Measurements from ENCODE around the gene LZTFL1.

Gene LZTFL1, protein sequence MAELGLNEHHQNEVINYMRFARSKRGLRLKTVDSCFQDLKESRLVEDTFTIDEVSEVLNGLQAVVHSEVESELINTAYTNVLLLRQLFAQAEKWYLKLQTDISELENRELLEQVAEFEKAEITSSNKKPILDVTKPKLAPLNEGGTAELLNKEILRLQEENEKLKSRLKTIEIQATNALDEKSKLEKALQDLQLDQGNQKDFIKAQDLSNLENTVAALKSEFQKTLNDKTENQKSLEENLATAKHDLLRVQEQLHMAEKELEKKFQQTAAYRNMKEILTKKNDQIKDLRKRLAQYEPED

DNA sequence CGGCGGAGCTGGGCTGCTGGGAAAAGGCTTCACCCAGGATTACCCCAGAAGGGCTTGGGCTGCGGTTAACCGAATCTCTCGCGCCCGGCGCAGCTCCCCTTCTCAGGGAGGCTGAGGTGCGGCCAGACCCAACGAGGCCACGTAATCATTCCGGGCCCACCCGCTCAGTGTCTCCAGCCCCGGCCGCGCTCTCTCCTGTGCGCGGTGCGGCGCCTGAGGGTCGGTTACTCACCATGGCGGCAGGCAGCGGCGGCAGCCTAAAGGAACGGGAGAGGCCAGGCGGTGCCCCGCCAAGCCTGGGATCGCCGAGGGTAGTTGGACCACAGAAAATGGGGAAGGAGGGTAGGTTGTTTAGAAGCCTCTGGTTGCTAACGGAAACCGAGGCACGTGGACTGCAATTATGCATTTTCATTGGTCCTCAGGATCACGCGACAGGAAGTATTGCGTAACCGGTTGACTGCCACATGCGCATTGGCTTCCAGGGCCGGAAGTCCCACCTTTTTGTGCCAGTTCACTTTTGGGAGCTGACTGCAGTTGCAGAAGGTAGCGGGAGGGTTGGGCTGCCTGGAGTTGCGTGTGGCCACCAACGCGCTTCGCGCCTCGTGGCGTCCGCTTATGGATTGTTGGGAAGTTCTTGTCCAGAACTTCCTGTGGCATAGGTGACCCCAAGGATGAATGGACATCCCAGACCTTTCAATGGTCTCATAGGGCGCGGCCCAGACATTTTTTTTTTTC lies at the start of gene LZTFL1:
Gene LZTFL1 (minus strand): TSS at position 363 of the 735 bp plus-strand sequence. CDS start 128 bp downstream, at position 235.
- in situ Hi-C loops (cut with MboI; ENCODE audit: low sequenced_read_pairs), result no loop called here

DNA sequence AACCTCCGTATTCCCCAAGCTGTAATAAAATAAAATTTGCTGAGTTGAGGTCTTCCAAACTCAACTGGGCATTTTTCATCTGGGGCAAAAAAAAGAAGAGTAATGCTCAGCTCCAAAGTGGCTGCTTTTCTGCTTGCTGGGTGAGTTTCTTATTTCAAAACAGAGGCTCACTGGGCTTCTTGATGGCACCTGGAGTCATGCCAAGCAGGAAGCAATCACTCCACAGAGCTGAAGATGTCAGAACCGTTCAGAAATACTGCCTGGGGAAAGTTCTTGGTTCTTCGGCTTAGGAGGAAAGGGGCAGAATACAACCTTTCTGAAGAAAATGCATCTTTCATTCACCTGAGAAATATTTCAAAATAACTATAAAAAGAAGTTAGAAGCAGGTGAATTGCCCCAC lies 48.5 kb upstream of the LZTFL1 start:
- in situ Hi-C loops (cut with MboI; ENCODE audit: low sequenced_read_pairs), result no loop called here

DNA sequence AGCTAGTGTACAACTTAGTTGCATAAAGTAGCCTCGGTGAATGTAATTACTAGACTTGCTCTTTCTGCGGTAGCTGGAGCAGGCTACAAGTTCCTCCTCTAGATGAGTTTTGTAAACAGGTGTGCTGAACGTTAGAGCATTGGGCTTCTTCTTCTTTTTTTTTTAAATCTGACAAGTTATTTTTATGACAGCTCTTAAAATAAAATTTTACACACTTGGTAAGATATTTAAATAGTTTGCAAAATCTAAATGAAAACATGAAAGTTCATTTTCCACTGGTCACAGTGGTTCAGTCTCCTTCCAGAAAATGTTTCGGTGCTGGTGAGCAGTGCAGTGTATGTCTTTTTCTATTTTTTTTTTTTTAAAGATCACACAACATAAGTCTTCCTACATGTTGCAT lies 47.4 kb upstream of the LZTFL1 start:
- in situ Hi-C loops (cut with MboI; ENCODE audit: low sequenced_read_pairs), result no loop called here

DNA sequence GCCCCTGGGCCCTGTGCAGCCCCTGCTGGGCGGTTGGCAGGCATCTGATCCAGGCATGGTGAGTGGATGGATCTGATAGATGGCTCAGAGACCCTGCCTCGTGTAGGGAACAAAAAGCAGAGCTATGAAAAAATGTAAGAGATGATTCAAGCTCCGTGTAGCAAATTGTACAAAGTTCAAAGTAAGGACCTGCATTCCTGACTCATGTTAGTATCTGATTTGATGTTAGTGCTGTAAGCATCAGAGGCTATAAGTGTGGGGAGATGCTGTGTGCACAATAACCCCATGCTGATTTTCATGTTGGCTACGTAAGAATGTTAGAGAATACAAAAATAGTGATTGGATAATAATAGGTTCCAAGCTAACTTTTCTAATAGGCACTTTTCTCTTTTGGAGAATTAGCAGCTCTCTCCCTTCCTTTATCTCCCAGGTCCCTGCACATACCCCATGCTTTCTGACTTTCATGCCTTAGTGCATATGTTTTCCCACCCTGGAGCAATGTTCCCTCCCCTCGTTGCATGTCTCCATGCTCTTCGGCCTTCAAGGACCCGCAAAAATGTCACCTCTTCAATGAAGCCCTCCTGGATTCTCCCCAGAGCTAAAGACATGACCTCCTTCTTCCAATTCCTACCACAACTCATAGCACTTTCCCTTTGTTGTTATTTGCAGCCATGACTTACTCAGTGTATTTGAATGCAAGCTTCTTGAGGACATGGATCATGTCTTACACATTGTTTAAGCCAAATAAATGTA lies 46.0 kb upstream of the LZTFL1 start:
- in situ Hi-C loops (cut with MboI; ENCODE audit: low sequenced_read_pairs), result no loop called here

DNA sequence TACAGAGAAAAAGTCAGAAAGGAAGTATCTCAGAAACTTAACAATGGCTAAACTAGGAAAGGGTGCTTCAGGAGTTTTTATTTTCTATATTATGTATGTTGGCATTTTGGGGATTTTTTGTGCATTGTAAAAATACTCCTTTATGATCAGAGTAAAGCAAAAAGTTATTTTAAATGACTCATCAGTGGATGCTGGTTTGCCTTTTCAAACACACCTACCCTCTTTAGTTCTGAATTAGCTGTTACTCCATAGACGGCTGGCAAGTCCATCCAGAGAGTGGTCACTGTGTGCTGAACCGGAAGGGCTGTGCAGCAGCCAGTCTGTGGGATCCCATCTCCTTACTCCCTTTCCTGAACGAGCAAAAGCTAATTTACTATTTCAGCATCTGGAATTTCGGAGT lies 45.4 kb upstream of the LZTFL1 start:
- in situ Hi-C loops (cut with MboI; ENCODE audit: low sequenced_read_pairs), result no loop called here

DNA sequence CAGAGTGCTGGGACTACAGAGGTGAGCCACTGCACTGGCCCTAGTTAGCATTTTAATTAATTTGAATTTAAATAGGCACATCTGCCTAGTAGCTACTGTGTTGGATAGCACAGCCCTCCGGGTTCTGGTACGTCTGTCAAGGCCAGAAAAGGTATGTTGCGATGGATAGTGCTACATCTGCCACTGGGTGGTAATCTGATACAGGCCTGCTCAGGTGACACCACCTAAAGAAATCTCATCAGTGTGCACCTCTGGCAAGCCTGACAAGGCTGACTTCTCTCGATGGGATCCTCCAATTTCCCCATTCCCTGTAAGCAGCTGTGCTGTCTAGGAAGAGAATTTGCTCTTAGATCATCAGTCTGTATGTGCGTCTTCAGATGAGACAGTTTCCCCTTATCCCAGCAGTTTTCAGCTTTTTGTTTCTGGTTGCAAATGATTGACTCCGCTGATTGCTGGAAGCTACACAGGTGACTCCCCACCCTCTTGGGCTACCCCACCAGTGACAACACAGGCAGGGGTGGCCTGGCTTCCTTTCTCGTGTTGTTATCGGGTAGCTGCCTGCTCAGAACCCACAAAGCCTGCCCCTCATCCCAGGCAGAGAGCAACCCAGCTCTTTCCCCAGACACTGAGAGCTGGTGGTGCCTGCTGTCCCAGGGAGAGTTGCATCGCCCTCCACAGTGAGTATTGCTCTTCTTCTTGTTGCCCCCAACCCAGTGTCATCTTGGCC lies 44.2 kb upstream of the LZTFL1 start, which contains the start of gene CCR9:
Gene CCR9 (plus strand): TSS at position 565 of the 727 bp plus-strand sequence. CDS start 8,391 bp downstream, outside the sequence.
- in situ Hi-C loops (cut with MboI; ENCODE audit: low sequenced_read_pairs), result no loop called here

DNA sequence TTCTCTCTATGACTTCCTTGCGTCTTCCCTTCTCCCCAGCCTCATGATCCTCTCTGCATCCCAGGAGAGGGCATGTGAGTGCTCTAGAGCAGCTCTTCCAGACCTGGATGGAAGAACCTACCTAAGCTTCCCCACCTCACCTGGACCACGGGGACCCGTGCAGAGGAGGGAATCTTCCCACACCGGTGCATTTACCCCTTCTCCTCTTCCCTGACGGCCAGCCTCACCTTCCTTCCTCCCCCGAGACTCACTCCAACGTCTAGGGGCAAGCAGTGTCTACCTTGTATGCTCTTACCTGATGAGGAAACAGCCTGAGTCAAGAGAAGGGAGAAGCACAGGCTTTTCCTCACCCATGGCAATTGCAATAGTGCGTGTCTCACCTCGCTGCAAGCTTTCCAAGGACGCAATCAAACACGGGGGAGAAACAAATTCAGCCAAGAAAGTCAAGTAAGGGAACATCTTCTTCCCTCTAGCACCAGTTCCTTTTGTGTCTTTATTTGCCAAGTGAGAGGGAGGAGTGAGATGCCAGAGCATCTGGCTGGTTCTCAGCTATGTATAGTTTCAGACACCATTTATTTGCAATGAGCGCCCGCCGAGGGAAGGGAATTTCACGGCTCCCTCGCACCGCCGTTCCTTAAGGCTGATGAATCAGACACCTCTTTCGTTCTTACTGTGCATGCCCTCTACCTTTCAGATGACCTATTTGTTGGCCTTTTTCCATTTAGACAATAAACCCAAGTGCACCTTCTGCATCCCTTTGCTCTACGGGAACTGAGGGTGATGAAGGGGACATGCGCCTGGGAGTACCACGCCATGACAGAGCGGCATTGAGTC lies 42.7 kb upstream of the LZTFL1 start:
- in situ Hi-C loops (cut with MboI; ENCODE audit: low sequenced_read_pairs), result no loop called here

DNA sequence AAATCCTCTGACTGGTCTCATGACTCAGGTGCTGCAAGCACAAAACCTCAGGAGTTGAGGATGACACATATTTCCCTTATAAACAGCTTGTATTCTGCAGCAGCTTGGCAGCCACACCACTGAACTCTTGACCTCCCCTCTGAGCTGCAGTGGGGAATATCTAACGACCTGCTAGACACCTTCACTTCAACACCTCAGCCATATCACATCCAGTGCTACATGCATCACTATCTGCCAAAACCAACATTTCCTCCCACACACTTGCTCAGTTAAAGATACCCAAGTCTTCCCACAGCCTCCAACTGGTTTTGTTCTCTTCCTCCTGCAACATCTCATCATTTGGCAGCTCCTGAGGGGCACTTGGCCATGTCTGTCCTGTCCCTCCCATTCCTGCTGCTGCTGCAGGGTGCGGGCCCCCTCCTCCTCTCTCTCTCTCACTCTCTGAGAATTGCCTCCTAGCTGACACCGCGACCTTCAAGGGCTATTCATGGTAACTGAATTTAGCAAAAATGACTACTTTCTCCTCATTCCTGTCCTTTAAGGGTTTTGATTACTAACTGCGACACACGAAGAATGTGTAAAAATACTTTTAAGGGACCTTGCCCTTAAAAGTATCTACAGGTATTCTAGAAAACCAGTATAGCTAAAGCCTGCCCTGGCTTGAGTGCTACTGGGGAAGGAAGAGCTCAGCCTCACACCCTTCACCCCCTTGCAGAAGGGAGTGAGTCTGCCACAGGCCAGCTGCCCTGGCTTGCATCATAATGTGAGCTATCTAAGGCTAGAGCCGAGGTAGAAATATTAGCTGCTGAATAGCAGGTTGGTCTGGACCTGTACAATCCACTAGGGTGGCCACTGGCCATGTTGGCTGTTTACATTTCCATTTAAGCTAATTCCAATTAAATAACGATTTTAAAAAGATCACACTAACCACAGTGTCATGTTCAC lies 39.4 kb upstream of the LZTFL1 start:
- in situ Hi-C loops (cut with MboI; ENCODE audit: low sequenced_read_pairs), result no loop called here

DNA sequence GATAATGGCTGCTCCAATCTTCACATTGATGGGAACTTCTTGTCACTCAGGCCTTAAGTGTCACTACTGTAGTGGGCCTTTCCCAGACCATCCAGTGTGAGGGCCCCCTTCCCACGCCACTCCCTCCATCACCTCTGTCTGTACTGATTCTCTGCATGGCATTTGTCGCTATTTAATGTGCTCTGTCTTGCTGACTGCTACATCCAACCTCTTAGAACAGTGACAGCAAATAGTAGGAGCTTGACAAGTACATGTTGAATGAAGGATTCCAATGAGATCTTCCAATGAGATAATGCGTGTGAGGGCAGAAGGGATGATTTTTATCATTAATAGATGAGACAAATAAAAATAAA lies 38.8 kb upstream of the LZTFL1 start:
- in situ Hi-C loops (cut with MboI; ENCODE audit: low sequenced_read_pairs), result no loop called here

DNA sequence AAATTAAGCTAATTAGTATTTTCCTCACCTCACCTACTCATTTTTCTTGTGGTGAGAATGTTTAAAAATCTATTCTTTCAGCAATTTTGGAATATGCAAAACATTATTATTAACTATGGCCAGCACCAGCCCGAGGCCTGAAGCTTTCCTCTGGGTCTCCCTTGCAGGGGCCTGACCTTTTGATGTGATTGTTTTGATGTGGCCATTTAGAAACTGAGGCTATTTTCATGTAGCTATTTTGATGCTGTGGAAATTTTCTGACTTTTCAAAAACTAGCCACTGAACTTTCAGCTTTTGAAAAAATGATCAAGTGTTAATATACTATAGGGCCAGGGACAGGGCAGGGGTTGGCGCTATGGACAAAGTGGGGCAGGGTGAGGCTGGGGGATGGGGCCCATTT lies 36.2 kb upstream of the LZTFL1 start:
- in situ Hi-C loops (cut with MboI; ENCODE audit: low sequenced_read_pairs), result no loop called here

DNA sequence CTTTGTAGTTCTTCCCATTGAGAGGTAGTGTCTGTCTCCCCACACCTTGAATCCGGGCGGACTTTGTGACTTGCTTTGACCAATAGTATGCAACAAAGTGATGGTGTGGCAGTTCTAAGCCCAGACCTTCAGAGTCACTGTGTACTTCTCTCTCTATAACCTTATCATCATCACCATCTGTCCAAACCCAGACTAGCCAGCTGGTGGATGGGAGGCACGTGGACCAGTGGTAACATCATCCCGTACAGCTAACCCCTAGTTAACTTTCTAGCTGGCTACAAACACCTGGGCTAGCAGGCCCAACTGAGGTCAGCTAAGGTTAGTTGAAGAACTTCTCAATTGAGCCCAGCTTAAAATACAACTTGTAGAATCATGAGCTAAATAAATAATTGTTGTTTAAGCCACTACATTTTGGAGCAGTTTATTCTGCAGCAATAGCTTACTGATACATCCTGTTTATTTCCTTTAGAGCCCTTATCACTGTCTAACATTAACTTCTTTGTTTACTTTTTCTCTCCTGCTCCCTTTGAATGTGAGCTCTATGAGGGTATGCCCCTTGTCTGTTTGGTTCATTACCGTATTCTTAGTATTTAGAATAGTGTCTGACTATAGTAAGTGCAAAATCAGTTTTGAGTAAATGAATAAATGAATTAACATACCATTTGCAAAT lies 32.9 kb upstream of the LZTFL1 start:
- in situ Hi-C loops (cut with MboI; ENCODE audit: low sequenced_read_pairs), result no loop called here

DNA sequence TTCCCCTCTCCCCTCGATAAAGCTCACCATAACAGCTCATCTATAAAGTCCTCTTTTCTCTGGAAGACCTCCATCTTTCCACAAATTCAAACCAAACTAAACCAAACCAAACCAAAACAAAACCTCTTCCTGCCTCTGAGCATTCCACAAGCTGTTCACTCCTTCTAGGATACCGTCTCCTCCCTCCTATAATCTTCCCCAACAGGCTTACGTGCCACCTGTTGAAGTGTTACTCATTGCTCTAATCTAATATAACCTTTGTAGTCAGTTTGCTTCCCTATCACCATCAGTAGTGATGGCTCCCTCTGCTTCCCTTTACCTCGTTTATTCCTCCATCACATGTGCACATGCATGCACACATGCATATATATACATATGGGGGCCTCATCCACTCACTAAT lies 31.7 kb upstream of the LZTFL1 start:
- in situ Hi-C loops (cut with MboI; ENCODE audit: low sequenced_read_pairs), result no loop called here

DNA sequence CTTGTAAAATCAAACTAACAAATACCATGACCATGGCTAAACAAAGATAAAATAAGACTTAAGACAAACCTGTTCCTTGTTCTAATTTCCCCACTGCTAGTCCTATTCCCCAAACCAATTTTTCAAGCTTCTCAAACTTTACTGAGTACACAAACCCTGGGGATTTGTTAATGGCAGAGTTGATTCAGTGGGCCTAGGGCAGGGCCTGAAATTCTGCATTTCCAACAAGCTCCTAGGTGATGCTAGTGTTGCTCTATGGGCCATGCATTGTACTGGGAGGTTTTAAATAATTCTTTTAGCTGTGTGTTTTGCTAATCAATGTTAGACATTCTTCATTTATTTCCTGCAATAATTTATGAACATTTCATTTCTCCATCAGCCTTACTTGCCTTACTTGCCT lies 31.1 kb upstream of the LZTFL1 start:
- in situ Hi-C loops (cut with MboI; ENCODE audit: low sequenced_read_pairs), result no loop called here

DNA sequence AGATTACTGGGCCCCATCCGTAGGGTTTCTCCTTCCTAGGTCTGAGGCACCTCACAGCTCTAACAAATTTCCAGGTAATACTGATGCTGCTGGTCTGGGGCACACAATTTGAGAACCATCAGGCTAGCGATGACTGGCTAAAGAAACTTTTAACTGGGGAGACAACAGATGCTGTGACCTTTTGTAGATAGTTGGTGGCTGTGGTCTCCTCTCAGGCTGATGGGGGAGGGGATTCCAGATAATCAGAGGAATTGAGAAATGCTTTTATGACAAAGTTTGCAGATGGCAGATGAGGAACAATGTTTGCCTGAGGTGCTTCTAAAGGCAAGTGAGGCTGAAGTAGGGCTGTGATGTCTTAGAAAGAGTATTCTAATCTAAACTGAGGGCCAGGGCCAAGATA lies 30.6 kb upstream of the LZTFL1 start:
- in situ Hi-C loops (cut with MboI; ENCODE audit: low sequenced_read_pairs), result no loop called here

DNA sequence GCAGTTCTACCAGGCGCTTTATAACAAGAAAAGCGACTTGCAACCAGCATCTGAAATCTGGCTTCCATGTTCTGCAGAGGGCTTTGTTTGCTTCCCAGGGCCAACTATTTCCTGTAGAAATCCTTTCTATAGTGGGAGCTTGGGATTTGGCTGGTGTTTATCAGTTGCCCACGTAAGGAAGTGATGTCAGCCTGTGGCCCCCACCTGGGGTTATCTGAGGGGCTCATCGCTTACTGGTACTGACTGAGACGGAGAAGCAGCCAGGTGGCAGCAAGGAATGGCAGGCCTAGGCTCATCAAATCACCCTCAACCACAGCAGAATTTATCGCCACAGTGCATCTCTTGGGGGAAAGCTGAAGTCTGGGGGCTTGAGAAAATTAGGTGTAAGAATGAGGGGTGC lies 29.9 kb upstream of the LZTFL1 start:
- in situ Hi-C loops (cut with MboI; ENCODE audit: low sequenced_read_pairs), result no loop called here

DNA sequence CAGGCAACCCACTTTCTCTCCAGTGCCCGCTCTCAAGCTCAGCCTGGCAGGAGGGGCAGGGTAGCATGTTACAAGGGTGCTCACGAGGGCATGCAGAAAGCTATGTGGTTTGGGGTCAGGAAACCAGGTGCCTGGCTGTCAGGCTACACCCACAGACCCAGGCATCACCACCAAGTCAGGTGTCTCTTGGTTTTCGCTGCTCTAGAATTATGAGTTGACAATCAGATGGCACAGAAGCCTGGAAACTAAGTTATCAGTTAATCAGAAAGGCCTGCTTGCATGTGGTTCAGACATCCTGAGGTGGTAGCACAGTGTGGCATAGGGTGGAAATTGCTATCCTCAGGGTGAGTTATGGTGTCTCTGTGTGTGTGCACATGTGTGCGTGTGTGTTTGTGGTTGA lies 28.2 kb upstream of the LZTFL1 start:
- in situ Hi-C loops (cut with MboI; ENCODE audit: low sequenced_read_pairs), result no loop called here

DNA sequence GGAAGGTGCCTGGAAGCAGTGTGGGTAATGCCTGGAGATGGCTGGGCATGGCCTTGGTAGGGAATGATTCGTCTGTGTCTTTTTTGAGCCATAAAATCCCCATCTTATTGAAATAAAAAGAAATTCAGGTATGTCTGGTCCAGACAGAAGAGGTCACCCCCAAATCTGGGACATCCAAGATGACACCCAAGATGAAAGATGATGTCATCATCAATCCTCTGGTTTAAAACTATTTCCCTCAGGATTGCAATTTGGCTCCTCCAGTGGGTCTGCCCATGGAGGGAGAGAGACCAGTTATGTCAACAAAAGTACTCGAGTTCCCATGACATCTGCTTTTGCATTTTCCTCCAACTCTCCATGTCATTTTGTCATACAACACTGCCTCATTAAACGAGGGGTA lies 27.7 kb upstream of the LZTFL1 start:
- in situ Hi-C loops (cut with MboI; ENCODE audit: low sequenced_read_pairs), result no loop called here

DNA sequence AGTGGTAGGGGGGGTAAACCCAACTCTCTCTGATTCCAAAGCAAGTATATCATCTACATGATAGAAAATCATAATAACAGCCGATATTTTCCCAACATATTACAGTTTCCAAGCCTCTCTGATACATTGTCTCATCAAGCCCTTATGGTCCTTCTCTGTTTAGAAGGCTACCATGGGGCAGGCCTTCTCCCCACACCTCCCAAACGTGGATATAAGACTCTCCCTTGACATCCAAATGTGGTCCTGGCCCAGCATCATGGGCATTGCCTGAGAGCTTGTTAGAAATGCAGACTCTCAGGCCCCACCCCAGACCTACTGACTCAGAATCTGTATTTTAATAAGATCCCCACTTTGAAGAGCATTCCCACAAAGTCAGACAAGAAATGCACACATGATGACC lies 26.7 kb upstream of the LZTFL1 start:
- in situ Hi-C loops (cut with MboI; ENCODE audit: low sequenced_read_pairs), result no loop called here

DNA sequence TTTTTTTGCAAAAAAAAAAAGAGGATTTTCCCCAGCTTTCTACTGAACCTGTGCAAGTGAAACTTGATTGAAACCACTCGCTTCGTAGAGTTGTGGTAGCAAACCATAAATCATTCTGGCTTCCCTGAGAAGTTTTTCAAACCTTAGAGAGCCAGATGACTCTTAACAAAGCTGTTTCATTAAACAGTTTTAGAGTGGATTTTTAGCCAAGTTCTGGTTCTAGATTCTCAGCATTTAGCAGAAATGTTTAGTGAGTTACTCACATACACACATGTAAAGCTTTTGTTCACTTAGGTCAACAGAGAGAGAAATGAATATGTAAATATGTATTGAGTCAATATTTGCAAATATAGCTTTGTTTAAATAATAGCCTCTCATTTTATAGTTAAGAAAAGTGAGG lies 26.3 kb upstream of the LZTFL1 start:
- in situ Hi-C loops (cut with MboI; ENCODE audit: low sequenced_read_pairs), result no loop called here

All from HL-60/S4 treated with retinoic acid at 250 ng/mL for 4 days and 3 days (cell line).